GM18502 (cell line): ENCODE results near the gene PCCA.
"Not testable (repeated sequence)": the region's sequence is repeated elsewhere in the genome, so short reads cannot be mapped to it uniquely, and the experiment has no call there.

Experiments
- ATAC-seq: cut with Tn5 transposase; IDR thresholded peaks from one replicate; pipeline ENCODE4 v1.9.1; 2021; ENCODE audit warnings: mild to moderate bottlenecking; ENCODE audit not compliant: unreplicated experiment, poor library complexity

PCCA gene, protein sequence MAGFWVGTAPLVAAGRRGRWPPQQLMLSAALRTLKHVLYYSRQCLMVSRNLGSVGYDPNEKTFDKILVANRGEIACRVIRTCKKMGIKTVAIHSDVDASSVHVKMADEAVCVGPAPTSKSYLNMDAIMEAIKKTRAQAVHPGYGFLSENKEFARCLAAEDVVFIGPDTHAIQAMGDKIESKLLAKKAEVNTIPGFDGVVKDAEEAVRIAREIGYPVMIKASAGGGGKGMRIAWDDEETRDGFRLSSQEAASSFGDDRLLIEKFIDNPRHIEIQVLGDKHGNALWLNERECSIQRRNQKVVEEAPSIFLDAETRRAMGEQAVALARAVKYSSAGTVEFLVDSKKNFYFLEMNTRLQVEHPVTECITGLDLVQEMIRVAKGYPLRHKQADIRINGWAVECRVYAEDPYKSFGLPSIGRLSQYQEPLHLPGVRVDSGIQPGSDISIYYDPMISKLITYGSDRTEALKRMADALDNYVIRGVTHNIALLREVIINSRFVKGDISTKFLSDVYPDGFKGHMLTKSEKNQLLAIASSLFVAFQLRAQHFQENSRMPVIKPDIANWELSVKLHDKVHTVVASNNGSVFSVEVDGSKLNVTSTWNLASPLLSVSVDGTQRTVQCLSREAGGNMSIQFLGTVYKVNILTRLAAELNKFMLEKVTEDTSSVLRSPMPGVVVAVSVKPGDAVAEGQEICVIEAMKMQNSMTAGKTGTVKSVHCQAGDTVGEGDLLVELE

DNA sequence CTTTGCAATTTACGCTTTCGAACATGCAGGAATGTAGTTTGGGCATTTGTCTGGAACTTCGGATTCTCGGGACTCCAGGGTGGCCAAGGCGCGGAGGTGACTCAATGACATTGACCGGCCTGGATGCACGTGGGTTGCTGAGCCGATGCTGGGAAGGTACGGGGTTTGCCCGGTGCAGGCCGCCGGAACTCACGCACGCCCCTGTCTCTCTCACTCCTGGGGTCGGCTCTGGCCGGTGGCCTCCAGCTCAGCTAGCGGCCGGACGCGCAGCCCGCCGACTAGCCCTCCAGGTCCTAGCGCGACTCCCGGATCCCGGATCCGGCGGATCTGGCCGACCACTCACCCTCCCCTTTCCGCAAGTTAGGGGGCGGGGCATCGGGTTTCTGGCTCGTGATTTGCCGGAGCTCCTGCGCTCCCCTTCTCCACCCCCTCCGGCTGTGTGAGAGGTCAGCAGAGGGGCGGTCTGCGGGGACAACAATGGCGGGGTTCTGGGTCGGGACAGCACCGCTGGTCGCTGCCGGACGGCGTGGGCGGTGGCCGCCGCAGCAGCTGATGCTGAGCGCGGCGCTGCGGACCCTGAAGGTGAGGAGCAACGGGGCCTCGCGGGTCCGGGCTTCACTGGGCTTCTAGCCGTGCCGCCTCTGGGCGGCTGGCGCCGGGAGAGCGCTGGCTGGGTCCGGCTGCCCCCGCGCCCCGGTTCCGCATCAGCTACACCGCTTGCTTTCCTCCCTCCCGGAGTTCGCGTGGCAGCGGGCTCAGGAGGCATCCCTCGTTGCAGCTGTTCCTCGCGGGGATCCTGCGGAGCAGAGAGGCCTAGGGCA lies at the start of gene PCCA:
Gene PCCA, plus strand, starts transcription at position 450 of the 821 bp plus-strand sequence. Its CDS starts 28 bp downstream, at position 478.
- ATAC-seq = peak; percentile 97

DNA sequence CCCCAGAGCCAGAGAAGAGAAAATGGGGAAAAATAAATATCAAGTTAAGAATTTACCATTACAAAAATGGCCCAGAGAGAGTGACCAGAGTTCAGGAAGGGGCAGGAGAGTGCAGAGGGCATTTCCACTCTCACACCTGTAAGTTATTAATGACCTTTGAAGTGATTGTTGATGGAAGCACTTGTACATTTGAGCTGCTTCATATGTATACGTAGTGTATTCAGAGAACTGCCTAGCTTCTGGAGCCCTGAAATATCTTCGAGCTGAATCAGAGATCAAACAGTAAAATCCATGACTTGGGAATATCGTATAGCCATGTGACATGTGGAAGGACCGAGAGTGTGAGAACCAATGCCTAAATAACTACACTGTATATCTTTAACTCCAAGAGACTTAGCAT lies 49.2 kb upstream of the PCCA start:
- ATAC-seq = no peak

DNA sequence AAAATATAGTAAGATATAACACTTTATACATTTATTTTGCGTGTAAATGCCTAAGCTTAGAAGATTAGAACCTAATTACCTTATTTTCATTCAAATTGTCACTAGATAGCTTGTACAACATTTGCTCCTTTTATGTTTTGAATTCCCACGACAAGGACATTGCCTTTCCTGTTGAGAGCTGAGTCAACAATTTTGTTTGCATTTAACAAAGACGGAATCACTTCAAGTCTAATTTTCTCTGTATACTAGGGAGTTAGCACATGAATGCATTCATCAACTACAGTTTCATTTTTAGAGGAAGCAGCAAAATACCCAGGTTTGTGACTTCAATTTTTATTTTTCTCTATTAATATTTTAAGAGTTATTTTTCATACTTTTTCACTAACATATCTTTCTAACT lies 48.7 kb upstream of the PCCA start:
- no peak for ATAC-seq

- ATAC-seq = no peak
Measured at GRCh38 chr13:100044936-100045335, 44.0 kb upstream of the PCCA start.

DNA sequence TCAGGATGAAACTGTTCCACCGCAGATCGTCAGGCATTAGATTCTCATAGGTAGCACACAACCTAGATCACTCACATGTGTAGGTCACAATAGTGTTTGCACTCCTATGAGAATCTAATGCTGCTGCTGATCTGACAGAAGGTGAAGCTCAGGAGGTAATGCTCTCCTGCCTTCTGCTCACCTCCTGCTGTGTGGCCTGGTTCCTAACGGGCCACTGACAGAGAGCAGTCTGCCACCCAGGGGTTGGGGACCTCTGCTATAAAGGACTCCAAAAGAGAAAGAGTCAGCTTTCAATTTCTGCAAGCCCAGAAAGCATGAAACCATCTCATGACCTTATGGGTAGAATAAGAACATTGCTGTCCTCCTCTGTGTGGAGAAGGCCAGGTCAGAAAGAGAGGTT lies 43.5 kb upstream of the PCCA start:
- no peak for ATAC-seq

DNA sequence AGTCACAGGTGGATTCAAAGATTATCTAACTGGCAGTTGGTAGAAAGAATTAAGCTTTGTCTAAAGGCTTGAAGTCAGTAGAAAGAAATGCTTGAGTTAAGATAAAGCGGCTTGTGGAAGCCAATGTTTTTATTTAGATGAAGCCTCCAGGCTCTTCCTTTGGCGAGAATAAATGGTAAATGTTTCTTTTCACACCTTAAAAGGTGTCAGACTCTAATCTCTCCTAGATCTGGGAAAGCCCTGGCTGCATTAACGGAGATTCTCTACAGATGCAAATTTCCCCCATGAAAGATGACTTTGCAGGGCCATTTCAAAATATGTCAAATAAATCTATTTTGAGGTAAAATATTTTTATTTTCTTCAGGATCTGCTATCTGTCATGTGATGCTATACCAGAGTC lies 37.8 kb upstream of the PCCA start:
- no peak for ATAC-seq

DNA sequence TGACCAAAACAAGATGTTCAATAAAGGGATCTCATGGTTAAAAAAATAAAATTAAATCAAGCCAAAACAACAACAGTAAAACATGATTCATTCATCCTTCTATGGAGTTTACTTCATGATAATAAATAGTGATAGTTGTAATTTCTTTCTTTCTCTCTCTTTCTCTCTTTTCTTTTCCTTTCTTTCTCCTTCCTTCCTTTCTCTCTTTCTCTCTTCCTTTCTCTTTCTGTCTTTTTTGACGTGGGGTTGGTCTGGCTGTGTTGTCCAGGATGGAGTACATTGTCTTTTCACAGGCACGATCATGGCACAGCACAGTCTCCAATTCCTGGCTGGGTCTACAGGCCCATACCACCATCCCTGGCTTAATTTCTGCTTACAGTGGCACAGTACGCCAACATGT lies 29.1 kb upstream of the PCCA start:
- no peak for ATAC-seq

GRCh38 chr13:100063333-100063732 lies 25.6 kb upstream of the PCCA start:
- ATAC-seq = no peak

GRCh38 chr13:100063906-100064305 lies 25.0 kb upstream of the PCCA start:
- ATAC-seq = no peak

GRCh38 chr13:100068133-100068931 lies 20.6 kb upstream of the PCCA start:
- no peak for ATAC-seq

DNA sequence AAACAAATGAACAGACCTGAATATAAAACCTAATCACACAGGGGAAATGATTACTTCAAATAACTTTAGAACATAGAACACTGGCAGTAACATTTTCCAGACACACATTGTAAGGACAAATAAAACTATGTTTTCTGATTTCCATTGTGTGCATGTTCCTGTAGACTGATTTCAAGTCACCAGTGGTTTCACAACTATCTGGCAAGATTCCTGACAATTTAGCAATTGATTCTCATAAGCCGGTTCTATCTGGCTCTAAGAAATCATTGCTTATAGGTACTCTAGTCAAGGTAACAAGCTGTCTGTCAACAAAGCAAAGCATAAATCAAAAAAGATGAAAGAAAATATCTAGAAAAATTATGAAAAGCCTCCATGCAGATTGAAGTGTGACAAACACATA lies 19.6 kb upstream of the PCCA start:
- no peak for ATAC-seq

GRCh38 chr13:100075700-100076587 lies 12.9 kb upstream of the PCCA start:
- ATAC-seq = no peak

DNA sequence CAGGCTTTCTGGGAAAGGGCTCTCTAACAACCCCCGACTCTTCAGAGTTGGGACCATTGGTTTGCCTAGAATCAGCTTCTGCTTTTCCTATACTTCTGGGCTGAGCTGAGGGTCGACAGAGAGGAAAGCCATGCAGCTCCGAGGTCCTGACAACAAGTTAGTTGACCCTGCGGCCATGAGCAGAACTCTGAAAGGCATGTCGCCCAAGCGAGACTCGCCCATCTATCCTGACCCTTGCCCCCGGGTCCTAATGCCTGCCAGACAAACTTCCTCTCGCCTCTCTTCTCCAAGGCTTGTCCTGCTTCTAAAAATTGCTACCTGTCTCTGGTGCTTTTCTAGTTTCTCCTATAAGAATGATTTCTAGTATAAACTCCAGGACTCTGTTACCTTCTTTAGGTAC lies 9.9 kb upstream of the PCCA start:
- ATAC-seq = not testable (repeated sequence)

DNA sequence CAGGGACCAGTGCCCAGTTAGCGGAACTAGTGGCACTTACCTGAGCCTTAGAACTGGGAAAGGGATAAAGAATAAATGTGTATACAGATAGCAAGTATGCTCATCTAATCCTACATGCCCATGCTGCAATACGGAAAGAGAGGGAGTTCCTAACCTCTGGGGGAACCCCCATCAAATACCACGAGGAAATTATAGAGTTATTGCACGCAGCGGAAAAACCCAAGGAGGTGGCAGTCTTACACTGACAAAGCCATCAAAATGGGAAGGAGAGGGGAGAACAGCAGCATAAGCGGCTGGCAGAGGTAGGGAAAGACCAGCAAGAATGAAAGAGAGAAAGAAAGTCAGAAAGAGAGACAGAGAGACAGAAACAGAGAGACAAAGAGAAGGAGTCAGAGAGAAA lies 5.5 kb upstream of the PCCA start:
- ATAC-seq = not testable (repeated sequence)

DNA sequence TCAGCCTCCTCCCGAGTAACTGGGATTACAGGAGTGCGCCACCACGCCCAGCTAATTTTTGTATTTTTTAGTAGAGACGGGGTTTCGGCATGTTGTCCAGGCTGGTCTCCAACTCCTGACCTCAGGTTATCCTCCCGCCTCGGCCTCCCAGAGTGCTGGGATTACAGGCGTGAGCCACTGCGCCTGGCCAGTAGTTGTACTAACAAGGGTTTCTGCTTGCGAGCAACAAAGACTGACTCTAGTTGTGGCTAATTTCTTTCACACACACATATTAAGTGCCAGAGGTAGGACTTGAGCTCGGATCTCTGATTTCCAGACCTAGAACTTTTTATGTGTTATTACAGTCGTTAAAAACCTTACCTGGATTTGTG lies 635 bp upstream of the PCCA start:
- no peak for ATAC-seq

- peak; percentile 36 for ATAC-seq
Measured at GRCh38 chr13:100089465-100090032, 656 bp downstream of the PCCA start.

DNA sequence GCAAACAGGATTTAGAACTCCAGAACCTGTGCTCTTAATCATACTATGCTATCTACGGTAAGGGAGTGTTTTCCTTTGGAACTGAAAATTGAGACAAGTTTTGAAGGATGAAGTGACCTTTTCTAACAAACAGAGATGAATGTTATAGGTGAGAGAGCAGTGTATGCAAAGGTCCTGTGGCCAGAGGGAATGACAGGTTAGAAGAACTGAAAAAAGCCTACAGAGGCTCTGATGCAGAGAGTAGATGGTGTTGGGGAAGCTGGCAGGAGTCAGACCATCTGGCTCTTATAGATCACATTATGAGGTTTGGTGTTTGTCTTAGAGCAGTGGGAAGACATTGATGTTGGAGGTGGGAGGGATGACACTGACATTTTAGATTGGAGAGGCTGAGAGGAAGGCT lies 2.0 kb downstream of the PCCA start:
- no peak for ATAC-seq

DNA sequence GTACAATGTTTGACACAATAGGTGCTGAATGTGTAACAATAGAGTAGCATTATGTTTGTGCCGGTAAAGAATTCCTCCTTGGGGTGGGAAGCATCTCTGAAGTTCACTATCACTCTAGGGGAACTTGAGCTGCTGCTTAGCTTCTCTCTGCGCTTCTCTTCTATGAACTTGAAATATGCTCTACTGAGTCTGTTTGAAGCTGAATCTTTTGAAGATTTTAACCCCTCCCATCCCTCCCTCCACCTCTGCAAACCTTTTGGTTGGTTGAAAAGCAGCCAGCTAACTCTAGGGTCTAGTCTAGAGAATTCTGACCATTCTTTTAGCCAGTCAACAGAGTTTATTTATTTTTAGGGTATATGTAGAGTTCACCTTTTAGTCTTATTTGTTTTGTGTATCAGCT lies 2.5 kb downstream of the PCCA start:
- no peak for ATAC-seq

DNA sequence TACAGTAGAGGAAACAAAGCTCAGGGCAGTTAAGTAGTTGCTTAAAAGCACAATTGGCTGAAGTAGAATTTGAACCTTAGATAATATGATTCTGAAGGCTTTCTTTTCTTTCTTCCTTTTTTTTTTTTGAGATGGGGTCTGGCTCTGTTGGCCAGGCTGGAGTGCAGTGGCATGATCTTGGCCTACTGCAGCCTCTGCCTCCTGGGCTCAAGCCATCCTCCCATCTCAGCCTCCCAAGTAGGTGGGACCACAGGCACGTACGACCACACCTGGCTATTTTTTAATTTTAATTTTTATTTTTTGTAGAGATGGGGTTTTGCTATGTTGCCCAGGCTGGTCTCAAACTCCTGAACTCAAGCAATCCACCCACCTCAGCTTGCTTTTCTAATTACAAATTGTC lies 3.4 kb downstream of the PCCA start:
- ATAC-seq = not testable (repeated sequence)
